ENCODE data around the gene GABPB2.

GABPB2 gene

DNA sequence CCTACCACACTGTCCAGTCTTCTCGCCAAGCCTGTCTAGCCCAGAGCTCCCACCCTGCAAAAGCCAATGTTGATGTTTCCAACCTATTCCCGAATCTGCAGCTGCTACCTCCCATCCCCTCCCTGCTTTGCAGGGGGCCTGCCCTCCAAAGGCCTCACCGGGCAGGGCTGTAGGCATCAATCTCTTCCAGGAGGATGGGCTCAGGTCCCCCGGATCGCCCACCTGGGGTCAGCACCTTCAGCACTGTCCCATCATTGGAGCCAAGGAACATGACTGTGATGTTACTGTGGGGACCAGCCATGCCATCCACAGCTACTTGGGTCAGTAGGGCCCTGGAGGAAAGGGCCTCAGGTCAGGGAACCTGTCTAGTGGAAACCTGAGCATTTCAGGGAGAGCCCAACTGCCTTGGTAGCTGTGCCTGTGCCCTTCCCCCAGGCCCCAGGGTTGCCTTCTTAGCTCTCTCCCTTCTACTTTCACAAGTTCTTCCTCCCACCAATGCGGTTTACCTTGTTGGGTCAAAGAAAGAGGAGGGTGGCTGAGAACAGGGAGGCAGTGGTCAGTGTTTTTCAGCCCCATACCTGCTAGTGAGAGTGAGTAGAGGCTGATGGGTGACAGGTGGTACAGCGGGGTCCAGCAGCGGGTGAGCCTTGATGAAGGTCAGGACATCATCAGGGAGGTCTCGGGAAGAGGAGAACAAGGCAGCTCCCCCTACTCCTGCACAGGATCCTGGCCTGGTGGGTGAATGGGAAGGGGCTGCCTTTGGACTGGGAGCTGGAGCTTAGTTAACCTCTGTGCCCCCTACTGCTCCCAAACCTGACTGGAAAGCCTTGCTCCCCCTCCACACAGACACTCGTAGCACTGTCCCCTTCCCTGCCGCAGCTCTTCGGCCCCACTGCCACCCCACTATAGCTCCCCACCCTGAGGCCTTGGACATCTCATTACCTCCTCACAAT, 65.1 kb downstream of the GABPB2 start:
- Histone ChIP-seq H3K79me2 (ENCODE audit: insufficient read depth, low read length) (no peaks in the 10 kb centered on the region), H3F3A (ENCODE audit: low read depth) (no peaks in the 10 kb centered on the region), H3K27me3 (ENCODE audit: insufficient read depth, low read length, poor library complexity, severe bottlenecking) (no peaks in the 10 kb centered on the region), H3K9ac (ENCODE audit: low read depth, low read length, poor library complexity, severe bottlenecking) (no peak overlapping the region), H3K9me2 (replicated peaks; ENCODE audit: low read depth, low read length) (no peaks in the 10 kb centered on the region), H3K4me2 (ENCODE audit: low read depth, low read length, poor library complexity, severe bottlenecking) (no peak overlapping the region), H4K20me1 (ENCODE audit: insufficient read depth, low read length, poor library complexity, severe bottlenecking) (no peaks in the 10 kb centered on the region), H3K4me1 (ENCODE audit: insufficient read depth, low read length, poor library complexity, severe bottlenecking) (no peaks in the 10 kb centered on the region), H3K4me3 (ENCODE audit: low read length, poor library complexity, severe bottlenecking) (no peak overlapping the region), H3K36me3 (ENCODE audit: insufficient read depth, low read length) (no peaks in the 10 kb centered on the region), H2AFZ (ENCODE audit: low read length) (no peak overlapping the region), H3K9me3 (ENCODE audit: insufficient read depth, low read depth, low read length) (no peaks in the 10 kb centered on the region)
- no peak for TF ChIP-seq EZH2phosphoT487 (IDR thresholded peaks at IDR 0.05; ENCODE audit: borderline replicate concordance)
- TF ChIP-seq, protein P1, sequence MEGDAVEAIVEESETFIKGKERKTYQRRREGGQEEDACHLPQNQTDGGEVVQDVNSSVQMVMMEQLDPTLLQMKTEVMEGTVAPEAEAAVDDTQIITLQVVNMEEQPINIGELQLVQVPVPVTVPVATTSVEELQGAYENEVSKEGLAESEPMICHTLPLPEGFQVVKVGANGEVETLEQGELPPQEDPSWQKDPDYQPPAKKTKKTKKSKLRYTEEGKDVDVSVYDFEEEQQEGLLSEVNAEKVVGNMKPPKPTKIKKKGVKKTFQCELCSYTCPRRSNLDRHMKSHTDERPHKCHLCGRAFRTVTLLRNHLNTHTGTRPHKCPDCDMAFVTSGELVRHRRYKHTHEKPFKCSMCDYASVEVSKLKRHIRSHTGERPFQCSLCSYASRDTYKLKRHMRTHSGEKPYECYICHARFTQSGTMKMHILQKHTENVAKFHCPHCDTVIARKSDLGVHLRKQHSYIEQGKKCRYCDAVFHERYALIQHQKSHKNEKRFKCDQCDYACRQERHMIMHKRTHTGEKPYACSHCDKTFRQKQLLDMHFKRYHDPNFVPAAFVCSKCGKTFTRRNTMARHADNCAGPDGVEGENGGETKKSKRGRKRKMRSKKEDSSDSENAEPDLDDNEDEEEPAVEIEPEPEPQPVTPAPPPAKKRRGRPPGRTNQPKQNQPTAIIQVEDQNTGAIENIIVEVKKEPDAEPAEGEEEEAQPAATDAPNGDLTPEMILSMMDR (conservative IDR thresholded peaks at IDR 0.05; ENCODE audit: low read length), result peak; percentile 53

DNA sequence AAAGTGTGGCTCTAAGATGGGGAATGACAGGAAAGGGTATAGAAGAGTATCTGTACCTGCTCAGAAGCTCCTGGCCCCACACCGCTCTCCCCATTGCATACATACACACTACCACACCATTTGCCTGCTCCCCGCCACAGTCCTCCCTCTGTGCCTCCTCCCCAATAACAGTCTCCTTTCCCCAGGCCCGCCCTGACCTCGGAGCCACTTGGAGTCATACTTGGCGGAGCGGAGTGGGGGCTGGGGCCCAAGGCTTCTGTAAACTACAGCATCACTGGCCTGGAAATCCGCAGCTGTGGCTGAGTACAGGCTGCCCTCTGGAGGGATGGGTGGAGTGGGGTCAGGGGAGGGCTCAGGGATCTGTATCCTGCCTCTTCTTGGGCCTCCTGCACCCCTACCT, 67.2 kb downstream of the GABPB2 start:
- Histone ChIP-seq H3K9ac (ENCODE audit: low read depth, low read length, poor library complexity, severe bottlenecking) (no peak overlapping the region), H3K4me1 (ENCODE audit: insufficient read depth, low read length, poor library complexity, severe bottlenecking) (no peaks in the 10 kb centered on the region), H3K27me3 (ENCODE audit: insufficient read depth, low read length, poor library complexity, severe bottlenecking) (no peaks in the 10 kb centered on the region), H3K4me2 (ENCODE audit: low read depth, low read length, poor library complexity, severe bottlenecking) (no peak overlapping the region), H3F3A (ENCODE audit: low read depth) (no peaks in the 10 kb centered on the region), H3K79me2 (ENCODE audit: insufficient read depth, low read length) (no peaks in the 10 kb centered on the region), H4K20me1 (ENCODE audit: insufficient read depth, low read length, poor library complexity, severe bottlenecking) (no peaks in the 10 kb centered on the region), H2AFZ (ENCODE audit: low read length) (no peak overlapping the region), H3K4me3 (ENCODE audit: low read length, poor library complexity, severe bottlenecking) (no peak overlapping the region), H3K36me3 (ENCODE audit: insufficient read depth, low read length) (no peaks in the 10 kb centered on the region), H3K9me3 (ENCODE audit: insufficient read depth, low read depth, low read length) (no peaks in the 10 kb centered on the region), H3K9me2 (replicated peaks; ENCODE audit: low read depth, low read length) (no peaks in the 10 kb centered on the region)
- no peak for TF ChIP-seq EZH2phosphoT487 (IDR thresholded peaks at IDR 0.05; ENCODE audit: borderline replicate concordance)
- TF ChIP-seq, protein P1 (conservative IDR thresholded peaks at IDR 0.05; ENCODE audit: low read length), result no peak

DNA sequence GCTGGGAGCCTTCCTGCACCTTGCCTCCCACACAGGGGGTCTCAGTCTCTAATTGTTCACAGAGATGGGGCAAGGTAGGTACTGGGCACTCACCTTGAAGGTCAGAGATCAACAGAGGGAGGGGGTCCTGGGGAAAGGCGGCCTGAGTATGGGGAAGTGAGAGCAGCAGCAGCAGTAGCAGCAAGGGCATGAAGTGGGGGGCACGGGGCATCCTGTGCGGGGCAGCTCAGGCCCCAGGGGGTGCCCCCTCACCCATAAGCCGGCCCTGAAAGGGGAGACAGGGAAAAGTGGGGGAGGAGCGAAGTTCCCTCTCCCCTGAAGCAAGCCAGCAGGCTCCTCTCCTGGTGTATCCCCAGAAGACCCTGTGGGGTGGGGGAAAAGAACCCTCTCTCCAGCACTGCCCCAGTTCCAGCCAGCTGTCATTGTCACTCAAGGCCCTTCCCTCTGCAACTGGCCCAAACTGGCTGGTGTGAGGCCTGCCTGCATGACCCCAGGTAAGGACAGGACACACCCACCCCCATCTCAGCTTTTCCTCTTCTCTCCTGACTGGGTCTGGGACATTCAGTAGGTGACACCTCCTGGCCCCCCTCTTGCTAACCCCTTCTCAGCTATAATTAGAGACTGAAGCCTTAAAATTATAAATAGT, 72.0 kb downstream of the GABPB2 start:
- Histone ChIP-seq H2AFZ (ENCODE audit: low read length) (no peak overlapping the region), H3F3A (ENCODE audit: low read depth) (no peaks in the 10 kb centered on the region), H3K27me3 (ENCODE audit: insufficient read depth, low read length, poor library complexity, severe bottlenecking) (peaks cover 11% of the 10 kb centered on the region), H3K4me2 (ENCODE audit: low read depth, low read length, poor library complexity, severe bottlenecking) (no peak overlapping the region), H3K9ac (ENCODE audit: low read depth, low read length, poor library complexity, severe bottlenecking) (no peak overlapping the region), H3K36me3 (ENCODE audit: insufficient read depth, low read length) (no peaks in the 10 kb centered on the region), H3K4me3 (ENCODE audit: low read length, poor library complexity, severe bottlenecking) (no peak overlapping the region), H4K20me1 (ENCODE audit: insufficient read depth, low read length, poor library complexity, severe bottlenecking) (no peaks in the 10 kb centered on the region), H3K9me3 (ENCODE audit: insufficient read depth, low read depth, low read length) (no peaks in the 10 kb centered on the region), H3K9me2 (replicated peaks; ENCODE audit: low read depth, low read length) (no peaks in the 10 kb centered on the region), H3K79me2 (ENCODE audit: insufficient read depth, low read length) (no peaks in the 10 kb centered on the region), H3K4me1 (ENCODE audit: insufficient read depth, low read length, poor library complexity, severe bottlenecking) (peaks cover 7% of the 10 kb centered on the region)
- TF ChIP-seq EZH2phosphoT487 (IDR thresholded peaks at IDR 0.05; ENCODE audit: borderline replicate concordance), result no peak
- TF ChIP-seq, protein P1 (conservative IDR thresholded peaks at IDR 0.05; ENCODE audit: low read length), result no peak

Data from Loucy (cell line).